Suprapubic skin (tissue), 3 donors: ENCODE results near the gene PRKAR2A.

ENCODE experiments used
- POLR2AphosphoS5 ChIP-seq, 3 donors: sonication (generic); formaldehyde crosslinking; IDR thresholded peaks; one replicate each; pipeline ENCODE4 v1.6.1; 2017; ENCODE audit warnings: antibody characterized with exemption in 3 of 3
- TF ChIP-seq, protein P1 (sequence below), 2 donors: fragments of 200-600 bp in 1 of 2; fragments of 450-650 bp in 1 of 2; sonication (generic) in 1 of 2; IDR thresholded peaks; one replicate each; pipeline ENCODE4 v1.5.1; 2016 to 2019; ENCODE audit warnings: antibody characterized with exemption in 2 of 2, mild to moderate bottlenecking in 1 of 2, moderate library complexity in 1 of 2

DNA sequence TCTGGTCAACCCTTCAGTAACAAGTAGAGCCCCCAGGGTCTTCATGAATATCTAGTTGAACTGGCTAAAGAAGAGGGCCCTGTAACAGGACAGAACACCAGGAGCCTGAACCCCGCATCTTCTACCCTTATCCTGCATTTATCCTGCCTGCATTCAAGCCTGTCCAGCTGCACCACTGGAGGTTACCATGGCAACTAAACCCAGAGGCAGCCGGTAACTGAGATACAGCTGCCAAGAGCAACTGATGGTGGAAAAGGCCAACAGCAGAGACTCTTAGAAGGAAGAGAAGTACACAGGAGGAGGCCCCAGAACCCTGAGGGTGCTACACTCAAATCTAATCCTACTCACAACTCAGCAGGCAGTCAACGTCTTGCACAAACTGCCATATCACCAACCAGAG is 3.7 kb upstream of the PRKAR2A start:
- TF ChIP-seq, protein P1, sequence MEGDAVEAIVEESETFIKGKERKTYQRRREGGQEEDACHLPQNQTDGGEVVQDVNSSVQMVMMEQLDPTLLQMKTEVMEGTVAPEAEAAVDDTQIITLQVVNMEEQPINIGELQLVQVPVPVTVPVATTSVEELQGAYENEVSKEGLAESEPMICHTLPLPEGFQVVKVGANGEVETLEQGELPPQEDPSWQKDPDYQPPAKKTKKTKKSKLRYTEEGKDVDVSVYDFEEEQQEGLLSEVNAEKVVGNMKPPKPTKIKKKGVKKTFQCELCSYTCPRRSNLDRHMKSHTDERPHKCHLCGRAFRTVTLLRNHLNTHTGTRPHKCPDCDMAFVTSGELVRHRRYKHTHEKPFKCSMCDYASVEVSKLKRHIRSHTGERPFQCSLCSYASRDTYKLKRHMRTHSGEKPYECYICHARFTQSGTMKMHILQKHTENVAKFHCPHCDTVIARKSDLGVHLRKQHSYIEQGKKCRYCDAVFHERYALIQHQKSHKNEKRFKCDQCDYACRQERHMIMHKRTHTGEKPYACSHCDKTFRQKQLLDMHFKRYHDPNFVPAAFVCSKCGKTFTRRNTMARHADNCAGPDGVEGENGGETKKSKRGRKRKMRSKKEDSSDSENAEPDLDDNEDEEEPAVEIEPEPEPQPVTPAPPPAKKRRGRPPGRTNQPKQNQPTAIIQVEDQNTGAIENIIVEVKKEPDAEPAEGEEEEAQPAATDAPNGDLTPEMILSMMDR (IDR thresholded peaks at IDR 0.05) = no peak
- TF ChIP-seq POLR2AphosphoS5 (IDR thresholded peaks at IDR 0.05) = no peak
